Retinal pigment epithelial cell (primary cell): ENCODE results near the gene EGFL8.

Experiments
- DNase-seq: peaks from one replicate; pipeline ENCODE4 v3.0.0-alpha.2; 2010; ENCODE audit warnings: low read depth
- H3K4me3 ChIP-seq: 2 replicates; pipeline ENCODE4 v1.5.1; 2011; ENCODE audit warnings: mild to moderate bottlenecking, low read length, control low read depth, moderate library complexity
- TF ChIP-seq, protein P1 (sequence below): conservative IDR thresholded peaks from 2 replicates; pipeline ENCODE4 v1.5.1; 2011; ENCODE audit warnings: low read depth, low read length, control low read depth, inconsistent platforms

EGFL8 gene

DNA sequence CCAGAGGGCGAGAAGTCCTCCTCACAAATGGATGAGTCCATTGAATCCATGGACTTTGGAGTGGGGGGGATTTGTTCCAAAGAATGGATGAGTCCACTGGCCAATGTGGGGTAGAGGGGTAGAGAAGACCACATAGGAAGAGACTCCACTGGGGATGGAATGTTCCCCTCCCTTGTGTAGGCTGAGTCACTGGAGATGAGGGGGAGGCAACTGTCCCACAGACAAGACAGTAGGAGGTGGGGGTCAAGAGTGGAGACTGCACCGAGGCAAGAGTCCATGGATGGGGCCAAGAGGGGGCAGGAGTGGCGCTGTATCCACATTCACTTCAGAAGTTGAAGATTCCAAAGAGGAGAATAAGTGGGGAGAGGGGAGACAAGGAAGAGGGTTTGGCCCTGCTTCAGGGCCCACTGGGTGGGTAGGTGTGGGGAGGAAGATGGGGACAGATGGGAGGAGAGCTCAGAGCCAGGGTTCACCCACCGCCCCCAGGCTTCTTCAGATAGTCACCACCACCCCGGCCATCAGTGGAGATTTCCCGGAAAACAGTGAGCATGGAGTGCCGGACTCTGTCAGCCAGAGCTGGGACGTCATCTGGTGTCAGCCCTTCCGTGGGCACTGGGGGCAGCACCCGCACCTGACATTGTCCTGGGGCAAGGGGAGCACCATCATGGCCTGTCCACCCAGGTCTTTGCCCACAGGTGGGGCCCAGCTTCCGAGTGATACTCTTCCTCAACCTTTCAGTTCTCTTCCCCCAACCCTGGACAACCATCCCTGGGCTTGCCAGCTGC is 4.6 kb downstream of the EGFL8 start:
- no peak for DNase-seq
- H3K4me3 ChIP-seq, result no peak overlapping the region
- TF ChIP-seq, protein P1, sequence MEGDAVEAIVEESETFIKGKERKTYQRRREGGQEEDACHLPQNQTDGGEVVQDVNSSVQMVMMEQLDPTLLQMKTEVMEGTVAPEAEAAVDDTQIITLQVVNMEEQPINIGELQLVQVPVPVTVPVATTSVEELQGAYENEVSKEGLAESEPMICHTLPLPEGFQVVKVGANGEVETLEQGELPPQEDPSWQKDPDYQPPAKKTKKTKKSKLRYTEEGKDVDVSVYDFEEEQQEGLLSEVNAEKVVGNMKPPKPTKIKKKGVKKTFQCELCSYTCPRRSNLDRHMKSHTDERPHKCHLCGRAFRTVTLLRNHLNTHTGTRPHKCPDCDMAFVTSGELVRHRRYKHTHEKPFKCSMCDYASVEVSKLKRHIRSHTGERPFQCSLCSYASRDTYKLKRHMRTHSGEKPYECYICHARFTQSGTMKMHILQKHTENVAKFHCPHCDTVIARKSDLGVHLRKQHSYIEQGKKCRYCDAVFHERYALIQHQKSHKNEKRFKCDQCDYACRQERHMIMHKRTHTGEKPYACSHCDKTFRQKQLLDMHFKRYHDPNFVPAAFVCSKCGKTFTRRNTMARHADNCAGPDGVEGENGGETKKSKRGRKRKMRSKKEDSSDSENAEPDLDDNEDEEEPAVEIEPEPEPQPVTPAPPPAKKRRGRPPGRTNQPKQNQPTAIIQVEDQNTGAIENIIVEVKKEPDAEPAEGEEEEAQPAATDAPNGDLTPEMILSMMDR, result no peak

DNA sequence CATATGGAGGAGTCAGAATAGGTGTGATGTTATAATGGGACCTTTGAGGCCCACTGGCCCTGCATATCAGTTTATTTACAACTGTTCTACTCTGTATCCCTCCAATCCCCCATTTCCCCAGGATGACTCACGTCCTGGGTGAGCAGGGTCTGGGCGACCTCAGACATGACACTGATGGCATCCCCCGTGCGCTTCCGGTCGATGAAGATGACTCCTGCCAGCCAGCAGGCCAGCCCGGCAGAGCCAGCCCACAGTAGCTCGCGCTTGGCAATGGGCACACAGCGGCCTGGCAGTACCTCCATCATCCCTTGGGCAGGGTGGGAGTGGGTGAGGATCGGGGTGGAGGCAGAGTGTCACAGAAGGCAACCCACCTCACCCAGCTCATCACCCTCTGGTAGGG is 5.9 kb downstream of the EGFL8 start:
- TF ChIP-seq, protein P1, result no peak
- no peak for DNase-seq
- H3K4me3 ChIP-seq, result no peak overlapping the region

DNA sequence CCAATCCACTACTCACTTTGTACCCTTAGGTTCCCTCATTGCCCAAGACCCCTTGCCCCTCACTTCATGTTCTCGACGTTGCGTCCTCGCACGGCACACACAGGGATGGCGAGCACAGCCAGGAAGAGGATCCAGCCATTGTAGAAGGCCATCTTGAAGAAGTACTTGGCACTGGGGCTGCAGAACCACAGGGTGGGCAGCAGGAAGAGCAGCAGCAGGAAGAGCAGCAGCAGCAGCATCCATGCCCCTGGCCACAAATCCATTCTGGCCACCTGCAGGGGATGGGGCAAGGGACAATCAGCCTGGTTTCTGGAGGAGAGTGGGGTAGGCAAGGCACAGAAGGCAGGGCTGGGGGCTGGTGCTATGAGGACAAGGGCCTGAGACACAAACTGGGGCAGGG is 6.8 kb downstream of the EGFL8 start:
- DNase-seq, result no peak
- TF ChIP-seq, protein P1, result no peak
- H3K4me3 ChIP-seq, result no peak overlapping the region

DNA sequence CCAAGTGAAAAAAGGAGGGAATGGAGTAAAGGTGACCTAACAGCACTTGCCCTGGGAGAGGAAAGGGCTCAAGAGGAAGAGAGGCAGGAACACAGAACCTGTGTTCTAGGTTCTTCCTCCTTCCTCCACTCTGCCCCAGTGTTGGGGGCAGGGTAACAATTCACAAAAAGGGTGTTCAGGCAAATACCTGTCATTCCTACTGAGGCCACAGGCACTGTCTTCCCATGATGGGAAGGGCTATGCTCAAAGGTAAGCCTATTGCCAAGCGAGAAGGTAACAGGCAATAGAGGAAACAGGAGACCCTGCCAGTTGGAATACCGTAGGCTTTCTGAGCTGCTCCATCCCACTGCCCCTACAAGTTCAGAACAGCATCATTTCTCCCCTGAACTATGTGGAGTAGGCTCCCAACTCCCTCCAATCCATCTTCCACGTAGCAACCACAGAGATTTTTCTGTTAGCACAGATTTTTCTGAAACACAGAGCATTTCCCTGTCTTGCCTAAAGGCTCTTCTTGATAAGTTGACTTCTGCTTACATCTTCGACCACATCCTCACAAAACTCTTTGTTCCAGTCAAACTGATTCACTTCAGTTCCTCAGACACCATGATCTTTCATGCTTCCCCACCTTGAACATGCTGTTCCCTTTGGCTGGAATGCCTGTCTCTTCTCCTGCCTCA is 8.8 kb downstream of the EGFL8 start:
- DNase-seq, result no peak
- TF ChIP-seq, protein P1, result no peak
- no peak overlapping the region for H3K4me3 ChIP-seq

DNA sequence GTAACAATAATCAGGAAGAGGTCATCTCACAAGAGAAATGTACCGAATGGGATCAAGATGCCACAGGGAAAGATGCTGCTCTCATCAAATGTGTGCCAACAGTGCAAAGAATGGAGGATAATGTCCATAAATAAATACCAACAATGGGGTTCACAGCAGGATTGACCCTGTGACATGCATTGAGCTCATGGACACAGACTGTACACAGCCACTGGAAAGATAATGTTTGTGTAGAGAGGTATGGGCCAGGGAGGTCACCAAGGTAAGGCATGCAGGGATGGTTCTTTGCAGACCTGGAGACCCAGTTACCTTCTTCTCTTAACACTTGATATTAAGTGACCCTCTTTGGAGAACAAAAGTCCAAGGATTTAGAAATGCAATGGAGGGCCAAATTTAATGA is 10.0 kb downstream of the EGFL8 start:
- no peak for DNase-seq

DNA sequence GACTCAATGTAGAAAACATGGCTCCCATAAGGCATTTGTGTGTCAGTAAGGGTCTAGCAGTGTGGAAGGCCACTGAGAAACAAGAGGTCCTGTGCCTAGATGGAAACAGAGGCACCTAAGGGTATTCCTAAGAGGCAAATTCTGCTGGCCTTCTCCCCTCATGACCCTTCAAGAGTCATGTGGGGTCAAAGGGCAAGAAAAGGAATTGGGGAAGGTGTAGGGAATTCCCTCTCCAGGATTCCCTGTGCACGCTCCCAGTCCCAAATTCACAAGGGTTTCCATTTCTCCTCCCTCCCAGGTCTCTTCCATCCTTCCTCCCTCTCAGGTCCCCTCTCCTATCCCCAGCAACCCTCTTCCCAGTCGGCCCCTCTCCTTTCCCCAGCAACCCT is 10.9 kb downstream of the EGFL8 start:
- no peak for DNase-seq
- H3K4me3 ChIP-seq, result peak overlapping the region; percentile 95
- TF ChIP-seq, protein P1, result no peak

More for the DNA sequence above, 10.0 kb downstream of the EGFL8 start:
- no peak overlapping the region for H3K4me3 ChIP-seq
- TF ChIP-seq, protein P1, result no peak
